ENCODE data around the gene PCBP2. TPM values are rescaled to one million over a fixed set of nuclear protein-coding genes. Genes with fewer than 3 reads are reported as not detected.

The PCBP2 gene
- total and polyA plus RNA-seq, 2 donors (not counting 3 experiments of a cell fraction or from before 2014, with no cell fraction given): 526 to 995 TPM

DNA sequence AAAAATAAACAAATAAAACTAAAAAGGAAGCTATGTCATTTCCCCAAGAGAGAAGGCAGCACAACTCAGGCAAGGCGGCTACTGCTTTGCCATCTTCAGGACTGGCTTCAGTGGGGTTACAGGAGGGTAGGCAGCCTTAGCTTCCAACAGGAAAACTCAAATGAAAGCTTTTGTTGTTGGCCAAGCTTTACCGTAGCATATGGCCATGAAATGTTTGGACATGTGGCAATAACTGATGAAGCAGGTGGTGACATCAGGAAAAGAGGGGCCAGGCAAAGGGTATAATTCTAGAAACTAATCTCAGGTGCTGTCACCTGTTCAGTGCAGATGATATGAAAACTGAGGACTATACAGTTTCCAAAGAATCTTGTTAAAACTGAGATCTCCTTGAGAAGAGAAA is 78.2 kb downstream of the PCBP2 start:
- Histone ChIP-seq H3K4me1 (ENCODE audit: control insufficient read depth, extremely low read depth, insufficient read depth, low read length) (no peaks in the 10 kb centered on the region), H3K4me2 (ENCODE audit: insufficient read depth, low read length) (no peak overlapping the region), H3K9me3 (replicated peaks; ENCODE audit: control insufficient read depth, insufficient read depth, low read length) (no peaks in the 10 kb centered on the region), H2AFZ (ENCODE audit: low read depth, low read length) (no peak overlapping the region), H3K36me3 (ENCODE audit: control insufficient read depth in 2 of 2, extremely low read depth in 1 of 2, insufficient read depth in 2 of 2, low read length in 2 of 2) (peaks cover 27 to 30% of the 10 kb centered on the region in 2 experiments), H4K20me1 (replicated peaks; ENCODE audit: control insufficient read depth, extremely low read depth, insufficient read depth, low read length) (no peaks in the 10 kb centered on the region), H3K27me3 (ENCODE audit: control insufficient read depth in 2 of 2, insufficient read depth in 2 of 2, low read length in 2 of 2) (no peaks in the 10 kb centered on the region), H3K4me3 (replicated peaks in 1 of 3; ENCODE audit: insufficient read depth in 1 of 3, low read depth in 1 of 3, low read length in 3 of 3) (no peak overlapping the region), H3K9ac (replicated peaks; ENCODE audit: extremely low read depth, insufficient read depth, low read length) (no peak overlapping the region), H3K9me1 (replicated peaks; ENCODE audit: control insufficient read depth, extremely low read depth, insufficient read depth, low read length) (no peaks in the 10 kb centered on the region), H3K27ac (ENCODE audit: insufficient read depth, low read depth, low read length) (no peak overlapping the region), H3K79me2 (ENCODE audit: control insufficient read depth, insufficient read depth, low read length) (no peaks in the 10 kb centered on the region)
- intact Hi-C loops (cut with micrococcal nuclease): no loop called here
- POLR2A ChIA-PET: no interaction called here
- no TSS peak for BruUV-seq (replicated peaks)
- dilution Hi-C loops (cut with MboI; ENCODE audit: extremely low pct_ligation_motif_present, low sequenced_read_pairs): no loop called here
- no peak for TF ChIP-seq FOS (IDR thresholded peaks at IDR 0.05; ENCODE audit: borderline replicate concordance, insufficient read depth, low read length)
- no peak for TF ChIP-seq EZH2 (IDR thresholded peaks at IDR 0.05; ENCODE audit: borderline replicate concordance, low read depth, low read length, severe bottlenecking)
- FAIRE-seq (no peak), DNase-seq (ENCODE audit: low read depth, low spot score) (no peak)
- CTCF ChIA-PET: interaction anchor here (1.3 to 1.7 kb wide), 2 partner anchors 13 to 146 kb away, joined by 5 read pairs; partner anchors contain the start of gene ATP5MC2

Small RNA genes lying within 50 kb of the gene (small RNA-seq; reads per million reads assigned to genes)
- not detected for gene AC023509.3 (ENCODE audit: insufficient read depth, insufficient read length, low read depth, low replicate concordance)

Other genes starting within 250 kb of the PCBP2 start
- not detected in 2 replicates for gene ITGB7, start 244.9 kb upstream of the PCBP2 start, total RNA-seq
- 0.17 and 0.18 TPM in 2 replicates for gene ITGB7, start 244.9 kb upstream of the PCBP2 start, polyA plus RNA-seq
- gene RARG, start 219.9 kb upstream of the PCBP2 start, total RNA-seq: 16.1 and 19.5 TPM in 2 replicates
- gene RARG, start 219.9 kb upstream of the PCBP2 start, polyA plus RNA-seq: 9.9 and 11.6 TPM in 2 replicates
- gene ESPL1, start 183.8 kb upstream of the PCBP2 start, total RNA-seq: 39.3 and 42.7 TPM in 2 replicates
- 16.2 and 18.8 TPM in 2 replicates for gene ESPL1, start 183.8 kb upstream of the PCBP2 start, polyA plus RNA-seq
- gene PFDN5, start 156.6 kb upstream of the PCBP2 start, total RNA-seq: 286 and 301 TPM in 2 replicates
- 665 and 745 TPM in 2 replicates for gene PFDN5, start 156.6 kb upstream of the PCBP2 start, polyA plus RNA-seq
- 61.1 and 65.8 TPM in 2 replicates for gene MYG1, start 152.4 kb upstream of the PCBP2 start, total RNA-seq
- gene MYG1, start 152.4 kb upstream of the PCBP2 start, polyA plus RNA-seq: 65.5 and 65.9 TPM in 2 replicates
- 57.8 and 60.0 TPM in 2 replicates for gene AAAS, start 130.5 kb upstream of the PCBP2 start, total RNA-seq
- gene AAAS, start 130.5 kb upstream of the PCBP2 start, polyA plus RNA-seq: 83.1 and 86.0 TPM in 2 replicates
- gene SP7, start 115.7 kb upstream of the PCBP2 start, total RNA-seq: not detected in 2 replicates
- not detected in 2 replicates for gene SP7, start 115.7 kb upstream of the PCBP2 start, polyA plus RNA-seq
- gene SP1, start 71.9 kb upstream of the PCBP2 start, total RNA-seq: 56.3 and 57.7 TPM in 2 replicates
- 33.2 and 34.8 TPM in 2 replicates for gene SP1, start 71.9 kb upstream of the PCBP2 start, polyA plus RNA-seq
- not detected in 2 replicates for gene AMHR2, start 28.2 kb upstream of the PCBP2 start, total RNA-seq
- not detected in 2 replicates for gene AMHR2, start 28.2 kb upstream of the PCBP2 start, polyA plus RNA-seq
- gene PRR13, start 10.4 kb upstream of the PCBP2 start, total RNA-seq: 123 and 139 TPM in 2 replicates
- 60.6 and 68.9 TPM in 2 replicates for gene PRR13, start 10.4 kb upstream of the PCBP2 start, polyA plus RNA-seq
- 29.3 and 33.3 TPM in 2 replicates for gene MAP3K12, start 47.4 kb downstream of the PCBP2 start, total RNA-seq
- 66.2 and 69.2 TPM in 2 replicates for gene MAP3K12, start 47.4 kb downstream of the PCBP2 start, polyA plus RNA-seq
- 53.8 and 57.2 TPM in 2 replicates for gene TARBP2, start 49.2 kb downstream of the PCBP2 start, total RNA-seq
- 82.8 and 92.1 TPM in 2 replicates for gene TARBP2, start 49.2 kb downstream of the PCBP2 start, polyA plus RNA-seq
- not detected in 2 replicates for gene NPFF, start 55.4 kb downstream of the PCBP2 start, total RNA-seq
- gene NPFF, start 55.4 kb downstream of the PCBP2 start, polyA plus RNA-seq: 0.30 TPM in 1 of 2 replicates, not detected in the other
- 56.9 and 68.5 TPM in 2 replicates for gene ATF7, start 174.3 kb downstream of the PCBP2 start, total RNA-seq
- 31.4 and 36.0 TPM in 2 replicates for gene ATF7, start 174.3 kb downstream of the PCBP2 start, polyA plus RNA-seq
- gene ATP5MC2, start 224.0 kb downstream of the PCBP2 start, total RNA-seq: 375 and 402 TPM in 2 replicates
- 820 and 971 TPM in 2 replicates for gene ATP5MC2, start 224.0 kb downstream of the PCBP2 start, polyA plus RNA-seq

Data from endothelial cell of umbilical vein (primary cell).